ENCODE measurements around the gene PLXND1.
A peak's percentile ranks its signal among the peaks of the same experiment; 100 is the strongest.

The PLXND1 gene

GRCh38 chr3:129609591-129610182 lies 3.2 kb upstream of the PLXND1 start:
- H3K4me3 ChIP-seq (ENCODE audit: low read depth, low read length) = no peak overlapping the region
- no peak for DNase-seq (ENCODE audit: low read depth)
- no peak for TF ChIP-seq CTCF (IDR thresholded peaks at IDR 0.05; ENCODE audit: low read depth, low read length)
- no peak for TF ChIP-seq MYC (IDR thresholded peaks at IDR 0.05; ENCODE audit: low read depth, low read length)
- no peak for TF ChIP-seq POLR2A (IDR thresholded peaks at IDR 0.05; ENCODE audit: extremely low read depth, insufficient read length)
- no peak for TF ChIP-seq MAX (IDR thresholded peaks at IDR 0.05; ENCODE audit: low read depth, low read length)

- H3K4me3 ChIP-seq (ENCODE audit: low read depth, low read length) = no peak overlapping the region
- TF ChIP-seq CTCF (IDR thresholded peaks at IDR 0.05; ENCODE audit: low read depth, low read length) (no peak), POLR2A (IDR thresholded peaks at IDR 0.05; ENCODE audit: extremely low read depth, insufficient read length) (no peak), MAX (IDR thresholded peaks at IDR 0.05; ENCODE audit: low read depth, low read length) (no peak), MYC (IDR thresholded peaks at IDR 0.05; ENCODE audit: low read depth, low read length) (no peak)
- DNase-seq (ENCODE audit: low read depth) = no peak
These were observed 2.6 kb upstream of the PLXND1 start for GRCh38 chr3:129608936-129609590.

GRCh38 chr3:129608087-129608935 lies 1.8 kb upstream of the PLXND1 start:
- peak; percentile 73 for DNase-seq (ENCODE audit: low read depth)
- H3K4me3 ChIP-seq (ENCODE audit: low read depth, low read length) = no peak overlapping the region
- TF ChIP-seq CTCF (IDR thresholded peaks at IDR 0.05; ENCODE audit: low read depth, low read length) (peak; percentile 40), MYC (IDR thresholded peaks at IDR 0.05; ENCODE audit: low read depth, low read length) (no peak)

- H3K4me3 ChIP-seq (ENCODE audit: low read depth, low read length) = no peak overlapping the region
- TF ChIP-seq CTCF (IDR thresholded peaks at IDR 0.05; ENCODE audit: low read depth, low read length) (no peak), POLR2A (IDR thresholded peaks at IDR 0.05; ENCODE audit: extremely low read depth, insufficient read length) (no peak), MYC (IDR thresholded peaks at IDR 0.05; ENCODE audit: low read depth, low read length) (no peak)
- no peak for DNase-seq (ENCODE audit: low read depth)
These were observed 1.1 kb upstream of the PLXND1 start for GRCh38 chr3:129607391-129608068.

GRCh38 chr3:129605922-129606635 lies 397 bp downstream of the PLXND1 start:
- H3K4me3 ChIP-seq (ENCODE audit: low read depth, low read length) = peak overlapping the region; percentile 65
- TF ChIP-seq MYC (IDR thresholded peaks at IDR 0.05; ENCODE audit: low read depth, low read length) (no peak; the same call in 1 of the 2 replicates), CTCF (IDR thresholded peaks at IDR 0.05; ENCODE audit: low read depth, low read length) (no peak), POLR2A (IDR thresholded peaks at IDR 0.05; ENCODE audit: extremely low read depth, insufficient read length) (no peak), MAX (IDR thresholded peaks at IDR 0.05; ENCODE audit: low read depth, low read length) (no peak)
- DNase-seq (ENCODE audit: low read depth) = peak; percentile 57

Data from NB4 (cell line).